Epithelial cell of proximal tubule (primary cell): ENCODE results near the gene CACNA1D. TPM values are rescaled to one million over a fixed set of nuclear protein-coding genes. Genes with fewer than 3 reads are reported as not detected.

Experiments used
- DNase-seq: peaks from one replicate; pipeline ENCODE4 v3.0.0-alpha.2; 2011; ENCODE audit warnings: low read depth
- H3K4me3 ChIP-seq: 2 replicates; pipeline ENCODE4 v1.5.1; 2011; ENCODE audit warnings: low read depth, mild to moderate bottlenecking, low read length
- CTCF ChIP-seq: conservative IDR thresholded peaks from 2 replicates; pipeline ENCODE4 v1.5.1; 2012; ENCODE audit warnings: low read depth, mild to moderate bottlenecking, low read length
- total RNA-seq: library from RNA; depleted of rRNA; stranded (reverse); fragments of >200 nt; gene quantifications from 2 replicates; pipeline ENCODE4 v1.2.3, GENCODE V29; 2015

Gene CACNA1D
- total RNA-seq, 1 donor from 2014 or later = 1.9 TPM

GRCh38 chr3:53833700-53834099 is 339.3 kb downstream of the CACNA1D start:
- TF ChIP-seq CTCF = no peak
- H3K4me3 ChIP-seq = no peak overlapping the region
- DNase-seq = no peak

GRCh38 chr3:53834429-53835095 is 340.2 kb downstream of the CACNA1D start:
- TF ChIP-seq CTCF = no peak
- DNase-seq = no peak
- H3K4me3 ChIP-seq = no peak overlapping the region

GRCh38 chr3:53835257-53835656 is 340.8 kb downstream of the CACNA1D start:
- no peak for DNase-seq
- H3K4me3 ChIP-seq = no peak overlapping the region
- TF ChIP-seq CTCF = no peak

- H3K4me3 ChIP-seq = no peak overlapping the region
- no peak for DNase-seq
- TF ChIP-seq CTCF = no peak
These were observed 341.9 kb downstream of the CACNA1D start for GRCh38 chr3:53836084-53836872.

- no peak overlapping the region for H3K4me3 ChIP-seq
- no peak for DNase-seq
- no peak for TF ChIP-seq CTCF
These were observed 342.9 kb downstream of the CACNA1D start for GRCh38 chr3:53837331-53837730.

GRCh38 chr3:53841296-53841695 is 346.9 kb downstream of the CACNA1D start:
- no peak overlapping the region for H3K4me3 ChIP-seq
- TF ChIP-seq CTCF = peak; percentile 33
- no peak for DNase-seq
